ENCODE results near the gene VRK2.
"Not testable (repeated sequence)": the region's sequence is repeated elsewhere in the genome, so short reads cannot be mapped to it uniquely, and the experiment has no call there.

The VRK2 gene

GRCh38 chr2:58055033-58055786, 8.6 kb downstream of the VRK2 start:
- DNase-seq: no peak

DNA sequence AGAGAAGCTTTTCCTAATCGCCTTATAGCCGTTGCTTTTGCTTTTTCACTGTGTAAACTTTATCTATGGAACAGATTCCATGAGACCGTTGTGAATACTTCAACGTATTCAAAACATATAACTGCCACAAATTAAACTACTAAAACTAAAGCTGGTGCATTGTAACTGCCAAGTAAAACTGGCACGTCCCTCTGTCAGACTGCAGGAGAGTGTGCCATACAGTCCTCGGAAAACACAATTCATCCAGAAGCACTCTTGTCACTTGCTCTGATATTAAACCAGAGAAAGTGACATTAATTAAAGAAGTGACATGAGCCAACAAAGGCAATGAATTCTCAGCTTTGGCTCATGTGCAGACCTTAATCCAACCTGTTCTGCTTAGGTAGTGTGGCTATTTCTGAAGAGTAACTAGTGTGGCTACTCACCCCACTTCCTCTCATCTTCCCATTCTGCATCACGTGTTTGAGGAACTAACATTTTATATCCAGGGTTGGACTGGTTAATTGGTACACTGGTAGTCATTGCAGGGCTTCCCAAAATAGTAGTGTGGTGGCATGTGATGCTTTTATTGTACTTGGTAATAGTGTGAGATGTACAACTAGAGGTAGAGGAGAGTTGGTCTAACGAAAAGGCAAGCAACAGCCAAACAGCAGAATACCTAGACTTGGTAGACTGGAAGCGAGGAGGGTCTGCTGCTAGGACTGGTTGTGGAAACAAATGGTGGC, 9.7 kb downstream of the VRK2 start:
- no peak for DNase-seq

DNA sequence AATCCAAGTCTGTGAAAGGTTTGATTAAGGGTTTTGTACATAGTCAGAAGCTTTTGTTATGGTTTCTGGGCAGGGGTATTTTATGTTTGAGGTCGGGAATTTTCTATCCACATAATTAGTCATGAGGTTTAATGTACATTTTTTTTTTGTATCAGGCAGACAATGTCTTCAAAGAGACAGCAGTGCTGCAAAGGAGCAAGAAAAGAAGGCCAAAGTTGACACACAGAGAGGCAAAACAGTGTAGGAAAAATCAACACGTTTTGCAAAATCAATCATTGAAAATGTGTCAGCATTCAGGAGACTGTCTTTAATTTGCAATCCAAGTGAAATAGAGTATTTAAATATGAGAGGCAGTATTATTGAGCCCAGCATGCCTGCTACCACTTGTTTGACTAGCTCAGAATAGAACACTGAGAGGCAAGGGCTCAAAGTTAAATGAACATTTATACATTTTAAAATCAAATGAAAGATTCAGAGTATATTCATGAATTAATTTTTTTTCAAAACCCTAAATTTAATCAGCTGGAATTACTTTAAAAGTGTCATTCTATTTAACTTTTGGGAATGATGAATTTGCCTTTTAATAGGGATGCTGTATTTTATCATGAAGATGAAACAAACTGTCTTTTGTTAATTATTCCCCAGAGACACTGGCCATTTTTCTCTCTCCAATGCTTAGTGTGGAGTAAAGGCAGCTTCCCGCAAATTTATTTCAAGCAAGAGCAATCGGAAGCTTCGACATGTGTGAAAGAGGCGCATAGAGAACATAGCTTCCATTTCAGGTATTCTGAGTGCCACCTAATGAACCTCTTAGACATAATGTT, 11.3 kb downstream of the VRK2 start:
- no peak for DNase-seq

GRCh38 chr2:58063641-58064040, 17.0 kb downstream of the VRK2 start:
- no peak for DNase-seq

- no peak for DNase-seq
Measured at GRCh38 chr2:58064086-58064485, 17.5 kb downstream of the VRK2 start.

DNA sequence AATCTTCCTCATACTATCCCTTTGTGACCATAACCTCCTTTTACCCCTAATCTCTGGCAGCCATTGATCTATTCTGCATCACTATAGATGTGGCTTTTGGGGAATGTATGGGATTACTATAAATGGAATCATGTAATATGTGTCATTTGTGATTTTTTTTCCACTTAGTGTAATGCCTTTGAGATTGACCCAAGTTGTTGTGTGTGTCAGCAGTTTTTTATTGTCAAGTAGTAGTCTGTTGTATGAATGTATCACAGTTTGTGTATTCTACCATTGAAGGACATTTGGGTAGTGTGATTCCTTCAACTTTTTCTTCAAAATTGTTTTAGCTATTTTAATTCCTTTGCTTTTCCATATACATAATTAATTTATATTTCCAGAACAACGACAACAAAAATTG, 18.6 kb downstream of the VRK2 start:
- DNase-seq: no peak

DNA sequence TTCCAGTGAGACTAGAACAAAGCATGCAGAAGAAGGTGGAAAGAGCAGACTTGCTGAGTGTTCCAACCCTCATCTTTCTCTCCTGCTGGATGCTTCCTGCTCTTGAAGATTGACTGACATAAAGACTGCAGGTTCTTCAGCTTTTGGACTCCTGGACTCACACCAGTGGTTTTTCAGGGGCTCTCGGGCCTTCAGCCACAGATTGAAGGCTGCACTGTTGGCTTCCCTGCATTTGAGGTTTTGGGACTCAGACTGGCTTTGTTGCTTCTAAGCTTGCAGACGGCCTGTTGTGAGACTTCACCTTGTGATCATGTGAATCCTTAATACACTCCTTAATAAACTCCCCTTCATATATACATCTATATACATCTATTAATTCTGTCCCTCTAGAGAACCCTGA, 20.4 kb downstream of the VRK2 start:
- DNase-seq: no peak

GRCh38 chr2:58070765-58071164, 24.2 kb downstream of the VRK2 start:
- no peak for DNase-seq

GRCh38 chr2:58072102-58072501, 25.5 kb downstream of the VRK2 start:
- DNase-seq: no peak

GRCh38 chr2:58073008-58073407, 26.4 kb downstream of the VRK2 start:
- DNase-seq: no peak

GRCh38 chr2:58073751-58074150, 27.1 kb downstream of the VRK2 start:
- no peak for DNase-seq

- no peak for DNase-seq
Measured at GRCh38 chr2:58081000-58081399, 34.4 kb downstream of the VRK2 start.

DNA sequence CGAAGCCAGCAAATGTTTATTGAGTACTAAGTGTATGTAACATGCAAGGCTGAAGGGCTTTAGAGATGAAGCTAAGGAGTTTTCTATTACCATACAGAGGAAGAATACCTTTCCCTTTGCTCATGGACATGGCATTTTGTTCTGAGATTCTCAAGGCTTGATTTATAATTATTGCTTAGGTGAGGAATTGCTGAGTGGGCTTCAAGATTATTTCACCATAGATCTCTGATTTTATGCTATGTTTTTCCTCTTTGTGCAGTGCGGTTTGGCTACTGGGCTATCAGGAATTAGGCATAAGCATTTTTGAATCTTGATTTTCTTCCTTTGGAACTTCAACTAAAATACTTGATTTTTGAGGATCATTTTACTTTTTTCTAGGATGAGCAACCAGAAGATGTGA, 42.5 kb downstream of the VRK2 start:
- no peak for DNase-seq

DNA sequence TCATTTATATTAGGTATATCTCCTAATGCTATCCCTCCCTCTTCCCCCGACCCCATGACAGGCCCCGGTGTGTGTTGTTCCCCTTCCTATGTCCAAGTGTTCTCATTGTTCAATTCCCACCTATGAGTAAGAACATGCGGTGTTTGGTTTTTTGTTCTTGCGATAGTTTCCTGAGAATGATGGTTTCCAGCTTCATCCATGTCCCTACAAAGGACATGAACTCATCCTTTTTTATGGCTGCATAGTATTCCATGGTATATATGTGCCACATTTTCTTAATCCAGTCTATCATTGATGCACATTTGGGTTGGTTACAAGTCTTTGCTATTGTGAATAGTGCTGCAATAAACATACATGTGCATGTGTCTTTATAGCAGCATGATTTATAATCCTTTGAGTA, 46.2 kb downstream of the VRK2 start:
- not testable (repeated sequence) for DNase-seq

DNA sequence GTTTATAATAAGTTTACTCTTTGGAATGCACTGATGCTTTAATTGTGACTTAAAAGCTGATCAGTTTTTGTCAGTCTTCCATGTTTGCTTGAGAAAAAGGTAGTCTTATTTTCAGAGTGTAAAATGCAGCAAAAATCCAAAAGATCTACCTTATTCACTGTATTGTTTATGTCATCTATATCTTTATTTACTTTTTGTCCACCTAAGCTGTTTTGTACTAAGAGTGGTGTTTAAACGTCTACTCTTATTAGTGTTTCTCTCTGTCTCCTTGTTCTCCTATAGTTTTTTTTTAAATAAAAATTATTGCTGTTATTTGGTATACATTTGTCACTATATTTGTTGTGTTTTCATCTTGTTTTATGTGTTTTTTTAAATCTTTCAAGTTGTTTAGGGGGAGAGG, 50.4 kb downstream of the VRK2 start:
- DNase-seq: no peak

DNA sequence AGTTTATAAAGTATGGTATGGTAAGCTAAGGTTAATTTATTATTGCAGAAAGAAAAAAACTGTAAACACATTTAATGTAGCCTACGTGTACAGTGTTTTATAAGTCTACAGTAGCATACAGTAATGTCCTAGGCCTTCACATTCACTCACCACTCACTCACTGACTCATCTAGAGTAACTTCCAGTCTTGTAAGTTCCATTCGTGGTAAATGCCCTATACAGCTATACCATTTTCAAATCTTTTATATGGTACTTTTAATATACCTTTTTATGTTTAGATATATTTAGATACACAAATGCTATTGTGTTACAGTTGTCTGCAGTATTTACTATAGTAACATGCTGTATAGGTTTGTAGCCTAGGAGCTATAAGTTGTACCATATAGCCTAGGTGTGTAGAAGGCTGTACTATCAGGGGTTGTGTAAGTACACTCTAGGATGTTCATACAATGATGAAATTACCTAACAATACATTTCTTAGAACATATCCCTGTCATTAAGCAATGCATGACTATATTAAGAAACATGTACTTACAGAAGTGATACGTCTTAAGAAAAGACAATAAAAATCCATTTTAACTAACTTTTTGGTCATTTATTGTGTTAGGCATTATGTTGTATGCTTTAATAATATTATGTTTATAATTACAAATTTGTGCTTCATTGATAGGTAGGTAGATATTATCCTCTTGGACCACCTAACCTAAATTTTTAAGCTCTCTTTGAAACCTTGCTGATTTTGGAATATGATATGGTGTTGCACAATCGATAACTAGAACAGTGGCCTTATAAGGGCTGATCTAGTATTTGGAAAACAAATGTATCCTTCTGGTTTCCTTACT, 51.9 kb downstream of the VRK2 start:
- DNase-seq: no peak

- no peak for DNase-seq
Measured at GRCh38 chr2:58099096-58099769, 52.6 kb downstream of the VRK2 start.

- DNase-seq: no peak
Measured at GRCh38 chr2:58101500-58101899, 54.9 kb downstream of the VRK2 start.

DNA sequence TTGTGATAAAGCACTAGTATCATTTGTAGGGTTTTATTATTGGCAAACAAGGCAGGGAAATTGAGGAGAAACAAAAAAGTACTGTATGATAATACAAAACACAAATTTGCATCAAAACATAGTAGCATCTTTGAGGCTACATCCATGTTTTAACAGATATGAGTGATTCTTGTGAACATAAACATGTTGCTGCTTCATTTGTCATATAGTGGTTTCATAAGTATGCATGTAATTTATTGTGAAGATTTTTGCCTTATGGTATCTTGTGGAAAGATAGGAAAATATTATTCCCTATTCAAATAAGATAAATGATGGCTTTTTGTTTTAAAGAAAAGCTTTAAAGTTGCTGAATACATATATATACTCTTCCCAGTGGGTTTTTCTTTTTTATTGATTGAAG, 60.3 kb downstream of the VRK2 start:
- no peak for DNase-seq

GRCh38 chr2:58107803-58108710, 61.5 kb downstream of the VRK2 start:
- DNase-seq: no peak

- DNase-seq: no peak
Measured at GRCh38 chr2:58109481-58109880, 62.9 kb downstream of the VRK2 start.

Measured in activated naive CD4-positive, alpha-beta T cell (primary cell).